ENCODE data around the gene DDAH2.

The DDAH2 gene

GRCh38 chr6:31728767-31729514 lies at the start of gene DDAH2:
Gene DDAH2, minus strand, starts transcription at chr6:31729299. Its CDS starts 138 bp downstream, at chr6:31729161.
- peaks cover 67% of the 10 kb centered on the region for H3K4me1 Mint-ChIP-seq
- DNase-seq (no peak), ATAC-seq (peak; percentile 4)
- H3K9me3 Mint-ChIP-seq, result no peaks in the 10 kb centered on the region
- H3K4me3 Mint-ChIP-seq, result peak within 1 kb of the TSS; percentile 82
- peak within 1 kb of the TSS; percentile 77 for H3K27ac Mint-ChIP-seq
- H3K36me3 Mint-ChIP-seq (ENCODE audit: low read depth), result peaks cover 37% of the 10 kb centered on the region
- no peaks in the 10 kb centered on the region for H3K27me3 Mint-ChIP-seq

- no peaks in the 10 kb centered on the region for H3K9me3 Mint-ChIP-seq
- H3K4me3 Mint-ChIP-seq, result no peak overlapping the region
- peaks cover 21% of the 10 kb centered on the region for H3K36me3 Mint-ChIP-seq (ENCODE audit: low read depth)
- ATAC-seq (no peak), DNase-seq (no peak)
- peak overlapping the region; percentile 59 for H3K27ac Mint-ChIP-seq
- peaks cover 34% of the 10 kb centered on the region for H3K4me1 Mint-ChIP-seq
- H3K27me3 Mint-ChIP-seq, result no peaks in the 10 kb centered on the region
These were observed 49.1 kb upstream of the DDAH2 start for GRCh38 chr6:31778193-31778592.

- Mint-ChIP-seq H3K4me1 (peaks cover 39% of the 10 kb centered on the region), H3K27ac (peak overlapping the region; percentile 59), H3K4me3 (no peak overlapping the region), H3K36me3 (ENCODE audit: low read depth) (peaks cover 18% of the 10 kb centered on the region), H3K9me3 (no peaks in the 10 kb centered on the region), H3K27me3 (no peaks in the 10 kb centered on the region)
- ATAC-seq, result no peak
- no peak for DNase-seq
These were observed 48.6 kb upstream of the DDAH2 start for GRCh38 chr6:31777667-31778050.

- Mint-ChIP-seq H3K27me3 (no peaks in the 10 kb centered on the region), H3K4me3 (peak within 1 kb of the TSS; percentile 4), H3K27ac (peak within 1 kb of the TSS; percentile 59), H3K4me1 (peaks cover 43% of the 10 kb centered on the region), H3K36me3 (ENCODE audit: low read depth) (peaks cover 14% of the 10 kb centered on the region), H3K9me3 (no peaks in the 10 kb centered on the region)
- ATAC-seq (peak; percentile 92), DNase-seq (peak; percentile 84)
These were observed 48.0 kb upstream of the DDAH2 start, which contains the start of gene VWA7 for GRCh38 chr6:31776989-31777666. Gene VWA7, minus strand, starts transcription at chr6:31777328. Its CDS starts 549 bp downstream, at chr6:31776779.

- peak overlapping the region; percentile 59 for H3K27ac Mint-ChIP-seq
- H3K4me3 Mint-ChIP-seq, result peak overlapping the region; percentile 4
- H3K36me3 Mint-ChIP-seq (ENCODE audit: low read depth), result peaks cover 12% of the 10 kb centered on the region
- DNase-seq, result no peak
- peaks cover 48% of the 10 kb centered on the region for H3K4me1 Mint-ChIP-seq
- peak; percentile 3 for ATAC-seq
- no peaks in the 10 kb centered on the region for H3K27me3 Mint-ChIP-seq
- no peaks in the 10 kb centered on the region for H3K9me3 Mint-ChIP-seq
These were observed 47.4 kb upstream of the DDAH2 start for GRCh38 chr6:31776485-31776988.

GRCh38 chr6:31775633-31776484 lies 46.8 kb upstream of the DDAH2 start:
- H3K4me1 Mint-ChIP-seq, result peaks cover 55% of the 10 kb centered on the region
- peak overlapping the region; percentile 4 for H3K4me3 Mint-ChIP-seq
- ATAC-seq (no peak), DNase-seq (no peak)
- peaks cover 11% of the 10 kb centered on the region for H3K36me3 Mint-ChIP-seq (ENCODE audit: low read depth)
- no peaks in the 10 kb centered on the region for H3K9me3 Mint-ChIP-seq
- H3K27me3 Mint-ChIP-seq, result no peaks in the 10 kb centered on the region
- no peak overlapping the region for H3K27ac Mint-ChIP-seq

- Mint-ChIP-seq H3K27ac (no peak overlapping the region), H3K27me3 (no peaks in the 10 kb centered on the region), H3K36me3 (ENCODE audit: low read depth) (peaks cover 6% of the 10 kb centered on the region), H3K9me3 (no peaks in the 10 kb centered on the region), H3K4me3 (no peak overlapping the region), H3K4me1 (peaks cover 55% of the 10 kb centered on the region)
- DNase-seq, result no peak
- no peak for ATAC-seq
These were observed 46.1 kb upstream of the DDAH2 start for GRCh38 chr6:31775184-31775583.

- peaks cover 54% of the 10 kb centered on the region for H3K4me1 Mint-ChIP-seq
- H3K4me3 Mint-ChIP-seq, result peak overlapping the region; percentile 57
These were observed 42.9 kb upstream of the DDAH2 start for GRCh38 chr6:31771992-31772358.

GRCh38 chr6:31770860-31771259 lies 41.8 kb upstream of the DDAH2 start:
- H3K4me3 Mint-ChIP-seq, result no peak overlapping the region
- H3K27ac Mint-ChIP-seq, result peak overlapping the region; percentile 72
- DNase-seq (no peak), ATAC-seq (no peak)
- H3K9me3 Mint-ChIP-seq, result no peaks in the 10 kb centered on the region
- H3K36me3 Mint-ChIP-seq (ENCODE audit: low read depth), result peaks cover 4% of the 10 kb centered on the region
- H3K4me1 Mint-ChIP-seq, result peaks cover 44% of the 10 kb centered on the region
- no peaks in the 10 kb centered on the region for H3K27me3 Mint-ChIP-seq

More at GRCh38 chr6:31771992-31772358, 42.9 kb upstream of the DDAH2 start:
- Mint-ChIP-seq H3K9me3 (no peaks in the 10 kb centered on the region), H3K27me3 (no peaks in the 10 kb centered on the region), H3K27ac (peak overlapping the region; percentile 73), H3K36me3 (ENCODE audit: low read depth) (peaks cover 4% of the 10 kb centered on the region)
- ATAC-seq (peak; percentile 12), DNase-seq (no peak)

GRCh38 chr6:31769684-31770371 lies 40.7 kb upstream of the DDAH2 start:
- ATAC-seq (peak; percentile 66), DNase-seq (peak; percentile 87)
- H3K27ac Mint-ChIP-seq, result no peak overlapping the region
- no peaks in the 10 kb centered on the region for H3K27me3 Mint-ChIP-seq
- H3K4me1 Mint-ChIP-seq, result peaks cover 41% of the 10 kb centered on the region
- no peaks in the 10 kb centered on the region for H3K9me3 Mint-ChIP-seq
- H3K36me3 Mint-ChIP-seq (ENCODE audit: low read depth), result peaks cover 4% of the 10 kb centered on the region
- H3K4me3 Mint-ChIP-seq, result no peak overlapping the region

- Mint-ChIP-seq H3K27ac (no peak overlapping the region), H3K4me3 (no peak overlapping the region), H3K9me3 (no peaks in the 10 kb centered on the region), H3K27me3 (no peaks in the 10 kb centered on the region), H3K36me3 (ENCODE audit: low read depth) (peaks cover 9% of the 10 kb centered on the region), H3K4me1 (peaks cover 36% of the 10 kb centered on the region)
- DNase-seq (no peak), ATAC-seq (no peak)
These were observed 39.5 kb upstream of the DDAH2 start for GRCh38 chr6:31768363-31769257.

- Mint-ChIP-seq H3K36me3 (ENCODE audit: low read depth) (peaks cover 17% of the 10 kb centered on the region), H3K4me3 (no peak overlapping the region), H3K4me1 (peaks cover 23% of the 10 kb centered on the region), H3K27ac (no peak overlapping the region), H3K27me3 (no peaks in the 10 kb centered on the region), H3K9me3 (no peaks in the 10 kb centered on the region)
- ATAC-seq (no peak), DNase-seq (no peak)
These were observed 38.1 kb upstream of the DDAH2 start for GRCh38 chr6:31767096-31767645.
